Endothelial cell of umbilical vein (primary cell): ENCODE data around the gene KASH5. TPM values are rescaled to one million over a fixed set of nuclear protein-coding genes. Genes with fewer than 3 reads are reported as not detected.

Experiments
- BruUV-seq: library from RNA; stranded (reverse); fragments of 400-500 nt; replicated peaks from 2 replicates; lab custom pipeline; 2021; lab: Mats Ljungman, UMichigan
- CTCF ChIA-PET: fragments of 300-600, 350-600 bp; sonication (Branson Sonifier 250); formaldehyde crosslinking; loops from one replicate; lab custom pipeline; 2021; ENCODE audit warnings: antibody characterized with exemption, inconsistent platforms; lab: Charles Lee
- POLR2A ChIA-PET: fragments of 300-600, 350-600 bp; sonication (Branson Sonifier 250); formaldehyde crosslinking; loops from one replicate; lab custom pipeline; 2021; ENCODE audit warnings: antibody characterized with exemption, inconsistent platforms; lab: Charles Lee
- DNase-seq: peaks from one replicate; pipeline ENCODE4 v3.0.0-alpha.2; 2011; ENCODE audit warnings: low read depth, low spot score
- FAIRE-seq: peaks from 2 replicates; lab custom pipeline; 2011; peaks lifted over from hg19 to GRCh38; lab: Jason Lieb, UNC
- H2AFZ ChIP-seq: 2 replicates; pipeline ENCODE4 v1.6.0; 2012; ENCODE audit warnings: low read depth, low read length, control low read depth, inconsistent platforms
- H3K27ac ChIP-seq: 2 replicates; pipeline ENCODE4 v1.5.1; 2011; ENCODE audit warnings: low read depth, mild to moderate bottlenecking, control low read depth, low read length, moderate library complexity; ENCODE audit not compliant: insufficient read depth
- H3K27me3 ChIP-seq, 2 experiments: 2 replicates each; pipeline versions ENCODE4 v1.6.0 to v1.6.1; 2011; ENCODE audit warnings: low read length in 2 of 2, mixed read lengths in 1 of 2; ENCODE audit not compliant: control insufficient read depth in 2 of 2, insufficient read depth in 2 of 2
- H3K36me3 ChIP-seq, 2 experiments: 2 replicates in 1 of 2; 3 replicates in 1 of 2; pipeline ENCODE4 v1.5.1; 2011; ENCODE audit warnings: low read length in 2 of 2, mild to moderate bottlenecking in 1 of 2, moderate library complexity in 1 of 2; ENCODE audit not compliant: control insufficient read depth in 2 of 2, insufficient read depth in 2 of 2; ENCODE audit errors: extremely low read depth in 1 of 2
- H3K4me1 ChIP-seq: 3 replicates; pipeline ENCODE4 v1.5.1; 2011; ENCODE audit warnings: mild to moderate bottlenecking, low read length; ENCODE audit not compliant: control insufficient read depth, insufficient read depth; ENCODE audit errors: extremely low read depth
- H3K4me2 ChIP-seq: 2 replicates; pipeline ENCODE4 v1.6.1; 2011; ENCODE audit warnings: low read length, control low read depth, mixed read lengths; ENCODE audit not compliant: insufficient read depth
- H3K4me3 ChIP-seq, 3 experiments: fragments of 200-600 bp in 1 of 3; sonication (generic), shearing (Covaris generic) in 1 of 3; replicated peaks in 1 of 3; 2 replicates each; pipeline ENCODE4 v1.5.1; 2011 to 2016; ENCODE audit warnings: control low read depth in 3 of 3, low read length in 3 of 3, mild to moderate bottlenecking in 2 of 3, inconsistent platforms in 1 of 3, low read depth in 1 of 3, moderate library complexity in 1 of 3; ENCODE audit not compliant: insufficient read depth in 1 of 3
- H3K79me2 ChIP-seq: 2 replicates; pipeline ENCODE4 v1.6.0; 2012; ENCODE audit warnings: low read length, inconsistent platforms; ENCODE audit not compliant: control insufficient read depth, insufficient read depth
- H3K9ac ChIP-seq: replicated peaks from 2 replicates; pipeline ENCODE3; 2011; ENCODE audit warnings: low read length, control low read depth; ENCODE audit not compliant: insufficient read depth; ENCODE audit errors: extremely low read depth
- H3K9me1 ChIP-seq: replicated peaks from 3 replicates; pipeline ENCODE4 v1.6.0; 2011; ENCODE audit warnings: mild to moderate bottlenecking, low read length; ENCODE audit not compliant: control insufficient read depth, insufficient read depth; ENCODE audit errors: extremely low read depth
- H3K9me3 ChIP-seq: replicated peaks from 2 replicates; pipeline ENCODE4 v1.5.1; 2012; ENCODE audit warnings: low read length, inconsistent platforms; ENCODE audit not compliant: control insufficient read depth, insufficient read depth
- H4K20me1 ChIP-seq: replicated peaks from 2 replicates; pipeline ENCODE3; 2011; ENCODE audit warnings: mild to moderate bottlenecking, low read length; ENCODE audit not compliant: control insufficient read depth, insufficient read depth; ENCODE audit errors: extremely low read depth
- EZH2 ChIP-seq: IDR thresholded peaks from 2 replicates; pipeline ENCODE4 v1.6.1; 2012; ENCODE audit warnings: borderline replicate concordance, low read depth, mild to moderate bottlenecking, moderate library complexity, low read length, inconsistent platforms; ENCODE audit not compliant: severe bottlenecking
- FOS ChIP-seq: IDR thresholded peaks from 2 replicates; pipeline ENCODE4 v1.6.1; 2011; ENCODE audit warnings: mild to moderate bottlenecking, low read length, moderate library complexity, borderline replicate concordance; ENCODE audit not compliant: insufficient read depth
- GATA2 ChIP-seq: IDR thresholded peaks from 2 replicates; pipeline ENCODE4 v1.7.0; 2011; ENCODE audit warnings: low read depth, mild to moderate bottlenecking, moderate library complexity, mixed read lengths, low read length; ENCODE audit not compliant: insufficient read length, insufficient read depth
- JUN ChIP-seq: IDR thresholded peaks from 2 replicates; pipeline ENCODE4 v1.6.1; 2011; ENCODE audit warnings: borderline replicate concordance, low read depth; ENCODE audit not compliant: insufficient read length, insufficient read depth
- MAX ChIP-seq: IDR thresholded peaks from 2 replicates; pipeline ENCODE4 v1.6.1; 2011; ENCODE audit not compliant: insufficient read depth, insufficient read length
- MYC ChIP-seq: IDR thresholded peaks from one replicate; pipeline ENCODE4 v1.6.1; 2011; ENCODE audit warnings: mild to moderate bottlenecking, low read depth, low read length
- POLR2A ChIP-seq: IDR thresholded peaks from 2 replicates; pipeline ENCODE4 v1.6.1; 2012; ENCODE audit warnings: low read depth, mild to moderate bottlenecking, control low read depth, low read length
- POLR2AphosphoS5 ChIP-seq: IDR thresholded peaks from 2 replicates; pipeline ENCODE4 v1.6.1; 2012; ENCODE audit warnings: low read depth, mild to moderate bottlenecking, control low read depth, low read length, moderate library complexity; ENCODE audit not compliant: insufficient read depth
- dilution Hi-C: fragments of 300-500 bp; cut with MboI; formaldehyde crosslinking; loops from one replicate; pipeline ENCODE4 v1.15.0; 2019; ENCODE audit warnings: low sequenced_read_pairs; ENCODE audit not compliant: extremely low pct_ligation_motif_present
- intact Hi-C: fragments of 100-400 bp; cut with micrococcal nuclease; formaldehyde crosslinking; loops from one replicate; pipeline ENCODE4 v1.10.0; 2022
- polyA plus RNA-seq, 4 experiments: library from polyadenylated mRNA; depleted of rRNA in 3 of 4; stranded (reverse) in 3 of 4; unstranded in 1 of 4; fragments of >200 nt; gene quantifications; 2 replicates each; pipeline versions ENCODE4 v1.2.1 to v1.2.3, GENCODE V29; 2011 to 2012; ENCODE audit warnings: missing spikeins in 1 of 4
- total RNA-seq: library from RNA; stranded (reverse); gene quantifications from 2 replicates; pipeline ENCODE4 v1.2.3, GENCODE V29; 2021
- TF ChIP-seq, protein P1 (sequence below), 2 donors: IDR thresholded peaks; 1 replicate in 1 of 2; 2 replicates in 1 of 2; pipeline ENCODE4 v1.5.1; 2011; ENCODE audit warnings: low read length in 2 of 2, mild to moderate bottlenecking in 2 of 2, moderate library complexity in 2 of 2, control low read depth in 1 of 2, inconsistent platforms in 1 of 2, low read depth in 1 of 2; ENCODE audit not compliant: insufficient read depth in 1 of 2; ENCODE audit errors: extremely low read depth in 1 of 2

The KASH5 gene
- total and polyA plus RNA-seq, 2 donors (not counting 3 experiments of a cell fraction or from before 2014, with no cell fraction given) = 0.03 TPM; not detected in 1

DNA sequence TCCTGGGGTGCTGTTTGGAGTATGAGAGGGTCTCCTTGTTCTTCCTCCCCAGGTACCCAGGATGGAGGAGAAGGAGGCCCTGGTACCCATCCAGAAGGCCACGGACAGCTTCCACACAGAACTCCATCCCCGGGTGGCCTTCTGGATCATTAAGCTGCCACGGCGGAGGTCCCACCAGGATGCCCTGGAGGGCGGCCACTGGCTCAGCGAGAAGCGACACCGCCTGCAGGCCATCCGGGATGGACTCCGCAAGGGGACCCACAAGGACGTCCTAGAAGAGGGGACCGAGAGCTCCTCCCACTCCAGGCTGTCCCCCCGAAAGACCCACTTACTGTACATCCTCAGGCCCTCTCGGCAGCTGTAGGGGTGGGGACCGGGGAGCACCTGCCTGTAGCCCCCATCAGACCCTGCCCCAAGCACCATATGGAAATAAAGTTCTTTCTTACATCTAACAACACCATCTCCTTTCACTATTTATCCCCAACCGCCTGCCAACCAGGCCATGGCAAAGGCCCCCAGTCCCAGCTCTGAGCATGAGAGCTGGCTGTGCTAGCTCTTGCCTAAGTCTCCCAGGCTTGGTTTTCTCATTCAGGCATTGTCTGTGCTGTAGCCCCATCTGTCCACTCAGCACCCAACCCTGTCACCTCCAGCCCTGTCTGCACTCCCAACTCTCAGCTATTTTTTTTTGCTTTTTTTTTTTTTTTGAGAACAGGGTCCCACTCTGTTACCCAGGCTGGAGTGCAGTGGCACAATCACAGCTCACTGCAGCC is 13.2 kb upstream of the KASH5 start:
- no TSS peak for BruUV-seq
- dilution Hi-C loops = no loop called here
- CTCF ChIA-PET = interaction anchor here (0.7 to 1.4 kb wide), 6 partner anchors 8 to 277 kb away, joined by 3 to 4 read pairs (median 3); no protein-coding TSS in a partner anchor

More for the DNA sequence above, 13.2 kb upstream of the KASH5 start:
- FAIRE-seq = no peak
- H3K4me1 ChIP-seq = no peaks in the 10 kb centered on the region
- H3K79me2 ChIP-seq = no peaks in the 10 kb centered on the region
- no peaks in the 10 kb centered on the region for H3K9me3 ChIP-seq
- POLR2A ChIA-PET = no interaction called here
- no peaks in the 10 kb centered on the region for H4K20me1 ChIP-seq
- DNase-seq = no peak
- peaks cover 1 to 3% of the 10 kb centered on the region in 2 experiments for H3K27me3 ChIP-seq
- intact Hi-C loops = no loop called here
- no peak overlapping the region for H2AFZ ChIP-seq
- no peaks in the 10 kb centered on the region for H3K36me3 ChIP-seq
- TF ChIP-seq MYC (no peak), MAX (no peak), GATA2 (no peak), POLR2AphosphoS5 (no peak), JUN (no peak), FOS (no peak), EZH2 (no peak), POLR2A (no peak)
- TF ChIP-seq, protein P1, sequence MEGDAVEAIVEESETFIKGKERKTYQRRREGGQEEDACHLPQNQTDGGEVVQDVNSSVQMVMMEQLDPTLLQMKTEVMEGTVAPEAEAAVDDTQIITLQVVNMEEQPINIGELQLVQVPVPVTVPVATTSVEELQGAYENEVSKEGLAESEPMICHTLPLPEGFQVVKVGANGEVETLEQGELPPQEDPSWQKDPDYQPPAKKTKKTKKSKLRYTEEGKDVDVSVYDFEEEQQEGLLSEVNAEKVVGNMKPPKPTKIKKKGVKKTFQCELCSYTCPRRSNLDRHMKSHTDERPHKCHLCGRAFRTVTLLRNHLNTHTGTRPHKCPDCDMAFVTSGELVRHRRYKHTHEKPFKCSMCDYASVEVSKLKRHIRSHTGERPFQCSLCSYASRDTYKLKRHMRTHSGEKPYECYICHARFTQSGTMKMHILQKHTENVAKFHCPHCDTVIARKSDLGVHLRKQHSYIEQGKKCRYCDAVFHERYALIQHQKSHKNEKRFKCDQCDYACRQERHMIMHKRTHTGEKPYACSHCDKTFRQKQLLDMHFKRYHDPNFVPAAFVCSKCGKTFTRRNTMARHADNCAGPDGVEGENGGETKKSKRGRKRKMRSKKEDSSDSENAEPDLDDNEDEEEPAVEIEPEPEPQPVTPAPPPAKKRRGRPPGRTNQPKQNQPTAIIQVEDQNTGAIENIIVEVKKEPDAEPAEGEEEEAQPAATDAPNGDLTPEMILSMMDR (IDR thresholded peaks at IDR 0.05; ENCODE audit: extremely low read depth in 1 of 2, insufficient read depth in 1 of 2, low read depth in 1 of 2, low read length in 2 of 2) = no peak
- no peak overlapping the region for H3K4me3 ChIP-seq
- H3K9ac ChIP-seq = no peak overlapping the region
- H3K27ac ChIP-seq = no peak overlapping the region
- no peak overlapping the region for H3K4me2 ChIP-seq
- H3K9me1 ChIP-seq = no peaks in the 10 kb centered on the region
